Stimulated activated CD4-positive, alpha-beta T cell treated with anti-CD3 and anti-CD28 coated beads, Interleukin-2, amount 100 ng/mL, for 48 hours (primary cell): ENCODE measurements around the gene LYSET.
"Not testable (repeated sequence)": the region's sequence is repeated elsewhere in the genome, so short reads cannot be mapped to it uniquely, and the experiment has no call there.

Experiments
- DNase-seq, 2 donors: peaks; one replicate each; pipeline ENCODE4 v3.0.0-alpha.2; 2020

Gene LYSET

DNA sequence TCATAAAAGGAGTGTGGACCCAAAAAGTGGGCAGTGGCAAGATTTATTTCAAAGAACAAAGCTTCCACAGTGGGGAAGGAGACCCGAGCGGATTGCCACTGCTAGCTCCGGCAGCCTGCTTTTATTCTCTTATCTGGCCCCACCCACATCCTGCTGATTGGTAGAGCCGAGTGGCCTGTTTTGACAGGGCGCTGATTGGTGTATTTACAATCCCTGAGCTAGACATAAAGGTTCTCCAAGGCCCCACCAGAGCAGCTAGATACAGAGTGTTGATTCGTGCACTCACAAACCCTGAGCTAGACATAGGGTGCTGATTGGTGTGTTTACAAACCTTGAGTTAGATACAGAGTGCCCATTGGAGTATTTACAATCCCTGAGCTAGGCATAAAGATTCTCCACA lies 15.5 kb upstream of the LYSET start:
- not testable (repeated sequence) for DNase-seq

DNA sequence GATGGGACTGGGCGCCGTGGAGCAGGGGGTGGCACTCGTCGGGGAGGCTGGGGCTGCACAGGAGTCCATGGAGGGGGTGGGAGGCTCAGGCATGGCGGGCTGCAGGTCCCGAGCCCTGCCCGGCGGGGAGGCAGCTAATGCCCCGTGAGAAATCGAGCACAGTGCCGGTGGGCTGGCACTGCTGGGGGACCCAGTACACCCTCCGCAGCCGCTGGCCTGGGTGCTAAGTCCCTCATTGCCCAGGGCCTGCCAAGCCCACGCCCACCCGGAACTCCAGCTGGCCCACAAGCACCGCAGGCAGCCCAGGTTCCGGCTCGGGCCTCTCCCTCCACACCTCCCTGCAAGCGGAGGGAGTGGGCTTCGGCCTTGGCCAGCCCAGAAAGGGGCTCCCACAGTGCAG lies 15.0 kb upstream of the LYSET start:
- DNase-seq, result not testable (repeated sequence)

GRCh38 chr14:93171376-93171775 lies 13.7 kb upstream of the LYSET start:
- no peak for DNase-seq

DNA sequence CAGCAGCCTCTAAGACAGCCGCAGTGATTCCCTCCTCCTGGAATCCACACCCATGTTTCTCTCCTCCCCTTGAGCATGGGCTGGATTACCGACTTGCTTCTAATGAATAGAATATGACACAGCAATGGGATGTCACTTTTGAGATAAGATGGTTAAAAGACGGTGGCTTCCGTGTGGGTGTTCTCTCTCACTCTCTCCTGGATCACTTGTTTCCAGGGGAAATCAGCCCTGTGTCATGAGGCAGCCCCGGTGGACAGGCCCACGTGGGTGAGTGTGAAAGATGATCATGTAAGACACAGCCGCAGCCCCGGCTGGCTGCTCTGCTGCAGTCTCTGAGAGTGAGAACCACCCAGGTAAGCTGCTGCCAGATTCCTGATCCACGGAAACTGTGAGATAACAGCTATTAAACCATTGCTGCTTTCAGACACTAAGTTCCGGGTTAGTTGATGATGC lies 11.1 kb upstream of the LYSET start:
- no peak for DNase-seq

- DNase-seq, result not testable (repeated sequence)
Measured at GRCh38 chr14:93174731-93175130, 10.4 kb upstream of the LYSET start.

- DNase-seq, result no peak
Measured at GRCh38 chr14:93175492-93175891, 9.6 kb upstream of the LYSET start.

DNA sequence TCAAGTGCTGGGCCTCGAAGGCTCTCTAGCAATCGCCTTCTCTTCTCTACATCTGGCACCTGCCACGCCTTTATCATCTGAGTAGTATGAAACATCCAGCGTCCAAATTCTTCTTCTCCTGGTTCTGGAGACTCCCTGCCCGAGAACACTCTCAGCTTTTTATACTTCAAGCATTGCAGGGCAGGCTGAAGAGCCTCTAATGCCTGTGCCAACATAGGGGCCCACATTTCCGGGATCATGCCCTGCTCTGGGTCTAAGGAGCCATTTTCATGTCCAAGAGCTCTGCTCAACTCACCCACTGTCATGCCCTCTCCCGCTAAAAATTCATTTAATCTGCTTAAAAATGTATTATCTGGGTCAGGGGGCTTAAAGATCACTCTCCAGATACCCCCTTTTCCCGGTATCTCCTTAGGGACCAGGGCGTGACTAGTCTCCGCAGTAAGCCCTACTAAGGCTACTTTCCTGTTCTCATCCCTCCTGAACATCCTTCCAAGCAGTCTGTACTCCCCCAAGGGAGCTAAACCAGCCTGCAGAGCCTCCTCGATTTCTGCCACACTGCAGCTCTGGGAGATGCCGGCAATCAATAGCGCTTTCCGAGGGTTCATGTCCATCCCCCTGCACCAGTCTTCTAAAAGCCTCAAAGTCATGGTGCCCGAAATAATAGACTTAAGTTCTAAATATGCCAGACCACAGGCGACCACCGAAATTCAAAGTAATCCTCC lies 1.4 kb upstream of the LYSET start:
- no peak for DNase-seq

- no peak for DNase-seq
Measured at GRCh38 chr14:93185349-93185720, 218 bp downstream of the LYSET start.

DNA sequence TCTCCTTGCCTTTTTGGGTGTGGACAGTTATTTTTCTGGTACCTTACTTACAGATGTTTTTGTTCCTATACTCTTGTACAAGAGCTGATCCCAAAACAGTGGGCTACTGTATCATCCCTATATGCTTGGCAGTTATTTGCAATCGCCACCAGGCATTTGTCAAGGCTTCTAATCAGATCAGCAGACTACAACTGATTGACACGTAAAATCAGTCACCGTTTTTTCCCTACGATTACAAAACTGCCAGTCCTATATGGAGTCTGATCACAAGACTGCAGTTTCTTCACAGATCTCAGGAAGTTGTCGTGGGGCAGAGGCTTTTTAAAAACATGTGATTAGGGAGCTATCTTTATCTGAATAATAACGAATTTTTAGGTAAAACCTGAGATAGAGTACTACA lies 1.3 kb downstream of the LYSET start:
- no peak for DNase-seq

DNA sequence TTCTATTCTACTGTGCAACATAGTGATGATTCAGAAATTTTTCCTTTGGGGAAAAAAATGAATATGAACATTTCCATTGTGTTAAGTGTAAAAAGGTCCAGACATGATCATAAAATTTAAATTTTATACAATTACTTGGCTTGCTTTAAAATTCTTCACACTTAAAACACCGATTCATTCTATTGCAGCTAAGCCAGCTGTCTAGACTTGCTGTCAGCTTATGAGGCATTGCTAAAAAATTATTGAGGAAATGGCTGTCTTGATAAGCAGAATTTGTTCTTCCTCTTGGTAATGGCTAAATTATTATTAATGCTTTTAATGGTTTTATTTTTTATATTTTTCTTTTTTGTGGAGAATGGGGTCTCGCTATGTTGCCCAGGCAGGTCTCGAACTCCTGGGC lies 1.8 kb downstream of the LYSET start:
- DNase-seq, result no peak

GRCh38 chr14:93195316-93195999 lies 10.3 kb downstream of the LYSET start:
- DNase-seq, result no peak

GRCh38 chr14:93199031-93199430 lies 13.9 kb downstream of the LYSET start:
- no peak for DNase-seq

DNA sequence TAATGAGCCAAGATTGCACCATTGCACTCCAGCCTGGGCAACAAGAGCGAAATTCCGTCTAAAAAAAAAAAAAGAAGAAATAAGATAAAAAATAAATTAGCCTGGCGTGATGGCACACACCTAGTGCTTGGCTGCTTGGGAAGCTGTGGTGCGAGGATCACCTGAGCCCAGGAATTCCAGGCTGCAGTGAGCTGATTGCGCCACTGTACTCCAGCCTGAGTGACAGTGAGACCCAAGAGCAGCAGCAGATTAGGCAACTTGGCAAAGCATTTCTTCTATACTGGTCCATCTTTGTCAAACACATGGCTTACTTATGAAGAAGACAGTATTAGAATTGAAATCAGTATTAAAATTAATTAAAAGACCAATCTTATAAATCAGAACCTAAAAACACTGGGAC lies 15.4 kb downstream of the LYSET start:
- no peak for DNase-seq

DNA sequence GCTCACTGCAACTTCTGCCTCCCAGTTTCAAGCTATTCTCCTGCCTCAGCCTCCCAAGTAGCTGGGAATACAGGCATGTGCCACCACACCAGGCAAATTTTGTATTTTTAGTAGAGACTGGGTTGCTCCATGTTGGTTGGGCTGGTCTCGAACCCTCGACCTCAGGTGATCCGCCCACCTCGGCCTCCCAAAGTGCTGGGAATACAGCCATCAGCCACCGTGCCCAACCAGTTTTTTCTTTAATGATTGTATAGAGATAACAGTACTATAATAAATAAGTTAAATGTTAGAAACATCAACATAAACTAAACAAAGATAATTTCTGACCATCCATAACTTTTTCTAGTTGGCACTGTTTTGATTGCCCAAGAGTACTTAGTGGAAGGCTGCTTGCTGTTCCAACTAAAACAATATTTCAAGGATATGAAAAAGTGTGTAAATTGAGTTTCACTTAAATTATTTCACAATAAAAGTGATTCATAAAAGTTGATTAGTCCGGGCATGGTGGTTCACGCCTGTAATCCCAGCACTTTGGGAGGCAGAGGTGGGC lies 16.1 kb downstream of the LYSET start:
- DNase-seq, result no peak

- peak; percentile 83 to 88 for DNase-seq
Measured at GRCh38 chr14:93206793-93207467, 21.8 kb downstream of the LYSET start, which contains the start of the genes GON7 and UBR7. GON7 (minus strand) TSS chr14:93207065; CDS start chr14:93207037, 28 bp downstream. UBR7 (plus strand) TSS chr14:93207256; CDS start chr14:93207292, 36 bp downstream.

GRCh38 chr14:93207468-93208308 lies 22.6 kb downstream of the LYSET start:
- DNase-seq, result no peak

DNA sequence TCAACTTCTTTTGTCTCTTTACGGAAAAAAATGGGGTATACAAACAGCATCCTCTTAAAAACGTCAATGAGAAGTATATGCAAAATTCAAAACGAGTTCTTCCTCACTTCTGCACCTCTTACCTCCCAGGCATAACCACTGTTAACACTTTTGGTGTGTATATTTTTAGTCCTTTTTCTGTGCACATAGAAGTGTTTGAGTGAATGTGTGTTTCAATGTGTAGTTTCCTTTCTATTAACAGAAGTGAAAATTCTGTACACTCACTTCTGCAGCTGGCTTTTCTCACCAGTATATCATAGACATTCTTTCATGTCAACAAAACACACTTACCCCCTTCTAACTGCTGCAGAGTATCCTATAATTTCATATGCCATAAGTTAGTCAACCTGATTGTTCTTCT lies 27.3 kb downstream of the LYSET start:
- DNase-seq, result no peak

DNA sequence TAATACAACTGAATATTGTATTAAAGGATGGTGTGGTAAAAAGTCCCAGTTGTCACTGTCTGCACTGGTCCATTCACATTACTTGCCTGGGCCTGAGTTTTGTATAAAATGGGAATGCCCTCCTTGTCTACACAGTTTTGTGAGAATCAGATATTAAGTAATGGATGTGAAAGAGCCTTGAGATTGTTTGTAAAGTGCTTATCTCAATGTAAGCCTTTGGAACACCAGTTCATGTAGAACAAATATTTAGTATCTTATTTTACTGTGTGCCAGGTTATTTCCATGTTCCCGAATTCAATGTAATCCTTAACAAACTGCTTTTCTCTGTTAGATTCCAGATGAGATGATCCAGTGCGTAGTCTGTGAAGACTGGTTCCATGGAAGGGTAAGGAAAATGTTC lies 29.5 kb downstream of the LYSET start:
- no peak for DNase-seq

- peak in 1 of 2 donors; percentile 16 for DNase-seq
Measured at GRCh38 chr14:93219103-93219726, 34.1 kb downstream of the LYSET start.

- DNase-seq, result no peak
Measured at GRCh38 chr14:93220509-93220908, 35.4 kb downstream of the LYSET start.

GRCh38 chr14:93223565-93223964 lies 38.4 kb downstream of the LYSET start:
- DNase-seq, result no peak

GRCh38 chr14:93228550-93228949 lies 43.4 kb downstream of the LYSET start:
- no peak for DNase-seq
